Rectal smooth muscle tissue (tissue), 1 donor: Measurements from ENCODE around the gene IMP3.

ENCODE experiments used
- H3K27ac ChIP-seq: one replicate; pipeline ENCODE4 v1.7.0; 2013; ENCODE audit warnings: low read depth, low read length, inconsistent platforms
- H3K27me3 ChIP-seq: one replicate; pipeline ENCODE4 v1.7.0; 2013; ENCODE audit warnings: low read length; ENCODE audit not compliant: control insufficient read depth, insufficient read depth
- H3K36me3 ChIP-seq: one replicate; pipeline ENCODE4 v1.7.0; 2013; ENCODE audit warnings: low read length; ENCODE audit not compliant: control insufficient read depth, insufficient read depth
- H3K4me1 ChIP-seq: one replicate; pipeline ENCODE4 v1.7.0; 2013; ENCODE audit warnings: low read length; ENCODE audit not compliant: control insufficient read depth, insufficient read depth
- H3K4me3 ChIP-seq: one replicate; pipeline ENCODE4 v1.7.0; 2013; ENCODE audit warnings: low read length
- H3K9ac ChIP-seq: one replicate; pipeline ENCODE4 v1.7.0; 2013; ENCODE audit warnings: low read length

Gene IMP3

GRCh38 chr15:75620058-75620820 lies 19.8 kb downstream of the IMP3 start:
- Histone ChIP-seq H3K9ac (no peak overlapping the region), H3K36me3 (peaks cover 21% of the 10 kb centered on the region), H3K27ac (peak overlapping the region; percentile 73), H3K4me3 (peak overlapping the region; percentile 25), H3K4me1 (peaks cover 8% of the 10 kb centered on the region), H3K27me3 (no peaks in the 10 kb centered on the region)

DNA sequence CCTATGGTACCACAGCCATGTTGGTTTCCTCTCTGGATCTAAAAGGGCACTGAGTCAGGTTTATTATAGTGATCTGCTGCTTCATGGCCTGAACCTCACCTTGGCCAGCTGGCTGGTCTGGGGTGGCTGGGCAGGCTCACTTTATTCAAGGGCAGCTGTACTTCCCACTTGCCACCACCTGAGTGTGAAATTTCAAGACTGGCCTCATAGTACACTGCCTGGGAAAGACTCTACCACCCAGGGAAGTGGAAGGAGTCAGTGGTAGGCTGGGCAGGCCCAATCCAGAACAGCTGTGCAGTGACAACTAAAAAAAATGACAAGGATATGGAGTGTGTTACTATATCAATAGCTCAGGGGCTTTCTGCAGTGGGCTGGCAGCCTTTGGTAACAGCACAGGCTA lies 23.3 kb downstream of the IMP3 start:
- Histone ChIP-seq H3K9ac (no peak overlapping the region), H3K27me3 (no peaks in the 10 kb centered on the region), H3K4me1 (peaks cover 8% of the 10 kb centered on the region), H3K36me3 (peaks cover 29% of the 10 kb centered on the region), H3K4me3 (no peak overlapping the region), H3K27ac (no peak overlapping the region)

- H3K4me3 ChIP-seq = no peak overlapping the region
- H3K9ac ChIP-seq = no peak overlapping the region
- H3K27ac ChIP-seq = no peak overlapping the region
- no peaks in the 10 kb centered on the region for H3K4me1 ChIP-seq
- H3K27me3 ChIP-seq = no peaks in the 10 kb centered on the region
- H3K36me3 ChIP-seq = peaks cover 36% of the 10 kb centered on the region
Observed at GRCh38 chr15:75606711-75607699, 33.0 kb downstream of the IMP3 start.

DNA sequence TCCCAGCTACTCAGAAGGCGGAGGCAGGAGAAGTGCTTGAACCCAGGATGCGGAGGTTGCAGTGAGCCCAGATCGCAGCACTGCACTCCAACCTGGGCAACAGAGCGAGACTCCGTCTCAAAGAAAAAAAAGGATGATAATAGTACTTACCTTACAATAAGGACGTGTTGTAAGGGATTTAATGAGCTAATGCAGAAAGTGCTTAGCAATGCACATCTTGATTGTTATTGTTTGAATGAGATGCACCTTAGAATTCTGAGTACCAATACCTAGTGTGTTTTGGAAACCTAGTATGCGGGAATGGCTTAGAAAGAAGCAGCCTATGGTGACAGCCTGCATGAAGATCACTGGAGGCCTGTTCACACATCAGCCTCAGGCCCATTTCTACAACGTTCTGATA lies 34.0 kb downstream of the IMP3 start:
- H3K4me3 ChIP-seq = no peak overlapping the region
- H3K27me3 ChIP-seq = no peaks in the 10 kb centered on the region
- no peak overlapping the region for H3K27ac ChIP-seq
- no peak overlapping the region for H3K9ac ChIP-seq
- H3K4me1 ChIP-seq = no peaks in the 10 kb centered on the region
- H3K36me3 ChIP-seq = peaks cover 36% of the 10 kb centered on the region

DNA sequence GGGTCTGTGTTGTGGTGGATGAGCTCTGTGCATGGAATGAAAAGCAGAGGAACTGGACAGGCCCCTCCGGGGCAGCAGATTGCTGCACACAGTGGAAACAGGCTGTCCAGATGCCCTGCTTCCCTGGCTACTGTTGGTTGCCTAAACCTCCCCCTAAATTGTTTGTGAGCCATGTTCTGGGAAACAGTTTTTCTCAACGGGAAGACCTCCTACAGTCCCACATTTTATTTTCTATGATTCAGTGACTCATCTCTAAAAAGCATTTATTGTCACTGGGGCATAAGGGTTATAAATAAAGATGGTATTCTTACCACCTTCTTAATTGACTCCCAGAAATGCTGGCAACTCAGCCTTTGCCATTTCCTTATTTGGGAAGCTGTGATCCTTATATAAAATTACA lies 40.6 kb downstream of the IMP3 start:
- no peak overlapping the region for H3K9ac ChIP-seq
- no peak overlapping the region for H3K4me3 ChIP-seq
- no peak overlapping the region for H3K27ac ChIP-seq
- H3K36me3 ChIP-seq = peaks cover 14% of the 10 kb centered on the region
- no peaks in the 10 kb centered on the region for H3K4me1 ChIP-seq
- no peaks in the 10 kb centered on the region for H3K27me3 ChIP-seq

- Histone ChIP-seq H3K4me3 (no peak overlapping the region), H3K27me3 (no peaks in the 10 kb centered on the region), H3K9ac (no peak overlapping the region), H3K27ac (no peak overlapping the region), H3K4me1 (no peaks in the 10 kb centered on the region), H3K36me3 (peaks cover 16% of the 10 kb centered on the region)
Observed at GRCh38 chr15:75598361-75598760, 41.7 kb downstream of the IMP3 start.

DNA sequence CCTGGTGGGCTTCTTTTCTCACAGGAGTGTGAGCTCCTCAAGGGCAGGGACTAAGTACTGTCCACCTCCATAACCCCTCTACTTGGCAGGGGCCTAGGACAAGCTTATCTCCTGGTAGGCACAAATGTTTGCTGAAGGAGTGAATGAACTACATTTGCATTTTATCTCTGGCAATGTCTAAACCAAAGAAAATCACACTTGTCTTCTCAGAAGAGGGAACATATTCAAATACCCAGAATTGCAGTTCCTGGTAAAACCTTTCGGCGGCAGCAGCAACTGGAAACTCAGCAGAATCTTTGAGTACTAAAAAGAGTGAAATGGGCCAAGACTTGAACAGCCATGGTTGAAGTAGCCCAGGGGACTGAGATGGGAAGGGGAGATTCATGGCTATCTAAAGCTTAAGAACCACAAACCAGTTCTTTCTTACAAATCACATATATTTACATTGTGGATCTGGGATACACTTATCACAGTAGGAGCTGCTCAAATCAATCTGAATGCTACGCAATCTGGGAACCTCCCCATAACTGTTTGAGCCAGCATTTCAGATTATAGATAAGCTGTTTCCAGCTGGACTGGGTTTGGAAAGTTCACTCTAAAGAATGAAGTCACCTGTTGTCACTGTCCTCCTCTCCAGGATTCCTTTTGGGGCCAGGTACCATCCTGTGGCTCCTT lies 42.2 kb downstream of the IMP3 start:
- Histone ChIP-seq H3K36me3 (peaks cover 16% of the 10 kb centered on the region), H3K27ac (no peak overlapping the region), H3K4me3 (no peak overlapping the region), H3K4me1 (no peaks in the 10 kb centered on the region), H3K27me3 (no peaks in the 10 kb centered on the region), H3K9ac (no peak overlapping the region)

GRCh38 chr15:75596703-75597345 lies 43.2 kb downstream of the IMP3 start:
- Histone ChIP-seq H3K27me3 (no peaks in the 10 kb centered on the region), H3K9ac (no peak overlapping the region), H3K36me3 (peaks cover 16% of the 10 kb centered on the region), H3K27ac (no peak overlapping the region), H3K4me1 (no peaks in the 10 kb centered on the region), H3K4me3 (no peak overlapping the region)

GRCh38 chr15:75594276-75594675 lies 45.7 kb downstream of the IMP3 start:
- H3K27ac ChIP-seq = no peak overlapping the region
- peaks cover 14% of the 10 kb centered on the region for H3K36me3 ChIP-seq
- H3K9ac ChIP-seq = no peak overlapping the region
- no peak overlapping the region for H3K4me3 ChIP-seq
- no peaks in the 10 kb centered on the region for H3K4me1 ChIP-seq
- no peaks in the 10 kb centered on the region for H3K27me3 ChIP-seq

DNA sequence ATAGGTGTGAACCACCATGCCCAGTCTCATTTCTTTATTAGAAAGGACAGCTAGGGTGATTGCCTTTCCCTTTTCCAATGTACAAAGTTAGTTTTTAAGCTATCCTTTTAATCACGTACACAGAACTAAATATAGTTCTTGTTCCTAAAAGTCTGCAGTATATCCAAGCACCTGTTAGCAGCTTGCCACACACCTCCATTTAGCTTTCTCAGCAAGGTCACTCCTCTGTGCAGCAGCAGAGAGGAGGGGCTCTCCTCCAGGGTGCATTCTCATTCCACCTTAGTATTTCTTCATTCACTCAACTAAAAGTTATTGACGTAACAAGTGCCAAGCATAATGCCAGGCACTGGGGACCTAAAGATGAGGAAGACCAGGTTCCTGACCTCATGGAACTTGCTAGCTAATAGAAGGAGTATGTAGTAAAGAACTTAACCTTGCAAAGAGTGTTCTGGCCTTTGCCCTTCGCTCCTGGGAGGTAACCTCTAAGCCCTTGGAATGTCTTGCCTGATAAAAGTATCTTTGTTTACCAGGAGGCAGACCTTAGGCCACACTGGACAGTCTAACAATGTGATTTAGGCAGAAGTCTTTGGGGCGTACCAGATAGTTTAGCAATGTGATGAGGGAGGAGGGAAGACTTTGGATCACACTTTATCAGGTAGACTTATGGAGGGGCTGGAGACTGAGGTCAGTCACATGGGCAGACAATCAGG lies 48.2 kb downstream of the IMP3 start:
- Histone ChIP-seq H3K27ac (no peak overlapping the region), H3K9ac (no peak overlapping the region), H3K4me1 (no peaks in the 10 kb centered on the region), H3K36me3 (peaks cover 10% of the 10 kb centered on the region), H3K4me3 (no peak overlapping the region), H3K27me3 (no peaks in the 10 kb centered on the region)

- peaks cover 7% of the 10 kb centered on the region for H3K36me3 ChIP-seq
Observed at GRCh38 chr15:75590239-75590638, 49.8 kb downstream of the IMP3 start.

More at GRCh38 chr15:75590239-75590638, 49.8 kb downstream of the IMP3 start:
- Histone ChIP-seq H3K4me3 (no peak overlapping the region), H3K4me1 (no peaks in the 10 kb centered on the region), H3K27ac (no peak overlapping the region), H3K9ac (no peak overlapping the region), H3K27me3 (no peaks in the 10 kb centered on the region)
